Stimulated activated CD8-positive, alpha-beta memory T cell treated with anti-CD3 and anti-CD28 coated beads, Interleukin-4, amount 100 ng/mL, for 1 hour (primary cell): Measurements from ENCODE around the gene PLA2G2E.
A peak's percentile ranks its signal among the peaks of the same experiment; 100 is the strongest.
"Not testable (repeated sequence)": the region's sequence is repeated elsewhere in the genome, so short reads cannot be mapped to it uniquely, and the experiment has no call there.

Experiments used
- DNase-seq, 2 donors: peaks; one replicate each; pipeline ENCODE4 v3.0.0-alpha.2; 2020; ENCODE audit warnings: low read depth in 2 of 2, low spot score in 1 of 2

PLA2G2E gene

DNA sequence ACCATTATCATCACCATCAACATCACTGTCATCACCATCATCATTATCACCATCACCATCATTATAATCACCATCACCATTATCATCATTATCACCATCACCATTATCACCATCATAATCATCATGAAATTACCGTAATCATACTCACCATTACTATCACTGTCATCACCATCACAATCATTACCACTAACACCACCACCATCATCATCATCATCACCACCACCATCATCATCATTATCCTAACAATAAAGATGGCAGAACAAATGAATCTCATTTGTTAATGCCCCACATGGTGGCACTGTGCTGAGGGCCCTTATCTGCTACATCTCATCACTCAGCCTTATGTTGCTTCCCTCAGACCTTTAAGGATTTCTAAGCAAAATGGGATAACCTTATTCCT is 9.4 kb upstream of the PLA2G2E start:
- DNase-seq: no peak

DNA sequence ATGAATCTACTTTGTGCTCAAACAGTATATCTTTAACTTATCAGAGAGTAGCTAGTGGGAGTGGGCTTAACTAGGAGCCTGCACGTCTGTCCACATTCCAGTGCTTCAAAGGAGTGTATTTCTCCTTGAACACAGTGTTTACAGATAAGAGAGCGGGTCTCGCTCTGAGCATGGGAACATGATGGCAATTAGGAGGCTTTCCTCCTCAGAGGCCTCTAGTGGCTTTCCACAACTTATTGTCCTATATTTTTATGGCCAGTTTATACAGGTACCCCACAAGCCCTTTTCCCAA is 3.7 kb upstream of the PLA2G2E start:
- not testable (repeated sequence) for DNase-seq

DNA sequence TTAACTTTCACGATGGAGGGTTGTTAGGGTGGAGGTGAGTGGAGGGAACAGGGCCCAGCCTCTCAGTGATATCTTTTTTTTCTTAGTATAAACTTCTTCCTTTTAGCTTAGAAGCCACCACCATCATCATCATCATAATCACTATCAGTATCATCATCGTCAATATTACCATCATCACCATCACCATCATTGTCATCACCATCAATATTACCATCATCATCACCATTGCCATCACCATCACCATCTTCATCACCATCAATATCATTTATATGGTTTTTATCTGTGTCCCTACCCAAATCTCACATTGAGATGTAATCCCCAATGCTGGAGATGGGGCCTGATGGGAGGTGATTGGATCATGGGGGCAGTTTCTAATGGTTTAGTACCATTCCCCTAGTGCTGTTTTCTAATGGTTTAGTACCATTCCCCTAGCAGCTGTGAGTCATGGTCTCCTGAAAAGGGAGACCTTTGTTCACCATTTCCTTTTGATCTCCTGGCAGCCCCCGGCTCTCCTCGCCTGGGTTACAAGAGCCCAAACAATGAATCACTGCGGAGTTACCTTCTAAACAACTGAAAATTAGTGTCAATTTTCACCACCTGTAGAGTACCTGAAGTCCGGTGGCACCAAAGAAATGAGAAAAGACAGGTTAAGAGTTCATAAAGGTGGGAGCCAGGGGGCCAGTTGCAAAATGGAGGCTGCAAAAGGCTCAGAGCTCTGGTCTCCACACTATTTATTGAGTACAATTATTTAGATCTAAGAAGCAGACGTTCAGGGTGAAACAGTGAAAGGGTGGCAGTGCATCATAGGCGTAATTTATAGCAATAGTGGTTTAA is 3.1 kb upstream of the PLA2G2E start:
- DNase-seq: no peak

DNA sequence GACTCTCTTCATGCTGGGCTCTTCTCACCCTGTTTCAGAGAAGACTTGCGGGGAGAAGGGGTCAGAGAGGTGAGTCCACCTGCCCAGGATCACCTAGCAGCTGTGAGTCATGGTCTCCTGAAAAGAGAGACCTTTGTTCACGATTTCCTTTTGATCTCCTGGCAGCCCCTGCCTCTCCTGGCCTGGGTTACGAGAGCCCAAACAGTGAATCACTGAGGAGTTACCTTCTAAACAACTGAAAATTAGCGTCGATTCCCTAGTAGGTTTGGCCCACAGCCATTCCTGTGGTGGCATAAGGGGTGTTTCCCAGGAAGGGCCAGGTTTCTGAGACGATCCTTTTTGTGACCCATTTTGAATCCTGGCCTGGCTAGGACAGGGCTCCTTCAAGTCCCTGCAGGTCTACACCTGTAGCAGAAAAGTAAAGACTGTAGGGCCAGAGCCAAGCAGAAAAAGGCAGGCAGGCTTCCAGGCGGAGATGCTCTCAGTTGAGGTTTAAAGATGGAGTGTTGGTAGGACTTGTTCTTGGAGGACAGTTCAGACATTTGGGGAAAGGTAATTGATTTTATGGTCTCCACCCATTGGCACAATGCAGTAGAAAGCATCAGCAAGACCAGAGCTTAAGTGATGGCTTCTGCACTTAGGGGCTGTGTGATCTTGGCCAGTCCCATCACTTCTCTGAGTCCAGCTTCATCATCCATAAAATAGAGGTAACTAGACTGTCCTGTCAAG is 2.1 kb upstream of the PLA2G2E start:
- DNase-seq: no peak

DNA sequence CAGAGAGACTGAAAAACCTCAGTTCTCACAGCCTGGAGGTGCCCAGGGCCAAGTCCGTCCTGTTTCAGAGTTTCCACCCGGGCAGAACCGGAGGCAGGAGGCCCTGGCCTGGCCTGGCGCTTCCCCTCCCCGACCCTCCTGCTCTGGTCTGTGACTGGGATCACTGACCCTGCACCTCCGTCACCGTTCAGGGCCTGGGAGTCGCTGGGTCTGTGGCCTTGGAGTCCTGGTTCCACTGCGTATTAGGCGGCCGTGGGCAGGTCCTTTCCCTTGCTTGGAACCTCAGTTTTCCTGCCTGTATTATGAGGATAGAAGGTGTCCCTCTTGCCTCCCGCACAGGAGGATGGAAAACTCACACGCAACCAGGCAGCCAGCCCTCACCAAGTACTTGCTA is 533 bp upstream of the PLA2G2E start:
- no peak for DNase-seq

DNA sequence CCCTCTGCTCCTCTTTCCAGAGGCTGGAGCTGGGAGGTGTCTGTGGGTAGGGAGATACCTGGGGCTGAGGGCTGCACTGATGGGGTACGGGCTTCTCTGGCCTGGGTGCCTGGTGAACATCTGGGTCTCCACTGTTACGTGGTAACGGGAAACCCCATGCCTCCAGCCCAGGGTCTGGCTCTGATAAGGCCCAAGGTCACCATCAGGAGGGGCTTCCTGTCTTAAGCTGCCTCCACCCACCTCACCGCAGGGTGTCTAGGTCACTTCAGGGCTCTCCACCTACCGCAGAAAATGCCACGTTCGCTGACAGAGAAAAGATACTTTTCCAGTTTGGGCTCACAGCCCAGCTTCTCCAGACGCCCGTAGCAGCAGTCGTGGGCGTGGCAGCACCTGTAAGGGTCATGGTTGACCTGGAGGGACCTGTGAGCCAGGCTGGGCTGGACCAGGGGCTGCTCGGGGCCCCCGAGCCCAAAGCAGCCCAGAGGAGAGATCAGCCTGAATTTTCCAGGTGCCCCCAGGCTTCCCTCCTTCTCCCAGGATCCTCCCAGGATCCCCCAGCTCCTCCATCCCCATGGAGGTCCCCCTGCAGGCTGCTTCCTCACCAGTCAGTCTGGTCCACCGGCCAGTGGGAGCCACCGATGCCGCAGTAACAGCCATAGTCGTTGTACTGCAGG is 1.3 kb downstream of the PLA2G2E start:
- no peak for DNase-seq

DNA sequence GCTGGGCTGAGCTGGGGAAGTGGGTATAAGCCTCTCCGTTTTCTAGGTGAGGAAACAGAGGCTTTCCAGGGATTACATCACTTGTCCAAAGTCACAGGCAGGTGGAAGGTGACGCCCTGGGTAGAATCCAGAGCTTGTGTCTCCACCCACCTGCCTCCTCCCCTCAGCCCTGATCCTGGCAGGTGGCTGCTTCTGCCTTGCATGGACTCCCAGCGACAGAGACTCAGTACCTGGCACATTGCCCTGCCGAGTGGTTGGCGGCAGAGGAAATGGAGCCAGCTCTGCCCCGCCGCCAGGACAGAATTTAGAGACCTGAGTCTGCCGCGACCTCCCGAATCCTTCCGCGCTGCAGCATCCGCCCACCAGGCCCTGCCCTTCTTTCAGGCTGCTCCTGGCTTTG is 2.1 kb downstream of the PLA2G2E start:
- DNase-seq: no peak

DNA sequence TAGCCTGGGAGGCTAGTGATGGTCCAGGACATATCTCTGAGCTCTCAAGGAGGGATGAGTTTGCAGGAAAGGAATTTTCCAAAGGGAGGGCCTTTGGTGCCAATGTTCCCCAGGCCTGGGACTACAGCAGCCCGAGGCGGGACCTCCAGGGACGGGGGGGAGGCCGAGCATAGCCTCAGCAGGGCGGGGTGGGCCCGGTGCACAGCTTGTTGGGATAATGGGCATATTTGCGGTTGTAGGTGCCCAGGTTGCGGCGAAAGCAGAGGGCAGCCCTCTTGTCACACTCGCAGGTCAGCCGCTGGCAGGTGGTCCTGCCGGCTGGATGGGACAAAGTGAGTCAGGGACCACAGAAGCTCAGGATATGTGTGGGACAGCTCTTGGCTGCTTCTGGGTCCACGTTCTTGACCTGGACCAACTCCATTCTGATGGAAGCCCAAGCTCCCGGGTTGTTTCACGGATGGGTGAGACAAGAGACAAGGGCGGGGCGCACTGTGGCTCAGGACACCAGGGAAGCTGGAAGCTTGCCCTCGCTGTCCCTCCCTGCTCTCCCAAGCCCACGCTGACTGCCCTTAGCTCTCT is 3.2 kb downstream of the PLA2G2E start:
- DNase-seq: no peak

DNA sequence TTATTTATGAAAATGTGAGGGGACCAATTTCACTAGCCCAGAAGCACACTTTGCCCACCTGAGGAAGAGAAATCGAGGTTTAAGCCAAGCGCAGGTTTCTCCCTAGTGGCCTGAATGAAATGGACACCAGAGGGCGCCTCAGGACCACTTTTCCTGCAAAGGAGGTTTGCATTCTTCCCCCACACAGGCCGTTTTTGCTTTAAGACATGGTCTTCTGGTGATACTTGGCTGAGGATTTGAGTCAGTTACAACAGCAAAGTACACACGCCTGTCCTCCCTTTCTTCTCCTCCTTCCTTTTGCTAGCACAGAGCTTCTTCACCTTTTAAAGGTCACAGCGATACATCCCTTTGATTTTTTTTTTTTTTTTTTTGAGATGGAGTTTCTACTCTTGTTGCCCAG is 5.4 kb downstream of the PLA2G2E start:
- peak; percentile 66 to 70 for DNase-seq

DNA sequence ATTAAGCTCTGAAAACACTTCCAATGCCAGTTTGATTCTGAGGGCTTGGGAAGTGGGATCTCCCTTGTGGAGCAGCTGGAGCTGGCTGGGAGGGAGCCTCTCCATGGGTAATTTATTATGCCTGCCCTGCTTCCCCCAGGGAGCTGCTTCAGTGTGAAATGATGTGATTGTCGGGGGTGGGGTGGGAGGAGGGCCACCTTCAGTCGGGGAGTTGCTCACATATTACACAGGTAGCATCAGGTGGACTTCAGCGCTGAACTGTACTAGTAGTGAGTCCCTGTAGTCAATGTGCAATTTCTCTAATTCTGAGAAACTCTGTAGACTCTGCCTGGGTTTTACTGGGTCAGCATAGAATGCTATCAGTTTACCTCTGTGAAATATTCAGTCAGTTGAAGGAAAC is 12.8 kb downstream of the PLA2G2E start:
- no peak for DNase-seq

DNA sequence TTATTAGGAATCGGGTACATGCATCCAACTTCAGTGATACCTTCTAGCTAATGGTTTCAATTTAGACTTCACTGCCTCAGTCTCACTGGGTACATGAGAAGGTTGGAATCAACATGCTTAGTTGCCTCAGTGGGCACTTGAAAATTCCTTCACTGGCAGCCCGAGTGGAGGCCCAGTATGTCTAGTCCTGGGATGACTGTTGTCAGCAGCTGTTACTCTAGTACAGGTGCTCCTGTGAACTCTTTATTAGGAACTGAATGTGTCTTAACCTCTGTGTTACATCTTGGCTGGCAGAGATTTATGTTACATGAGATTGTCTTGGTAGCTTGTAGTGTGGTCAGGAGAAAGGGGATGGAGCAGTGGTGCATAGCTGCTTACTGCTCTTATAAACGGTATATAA is 13.4 kb downstream of the PLA2G2E start:
- DNase-seq: no peak

DNA sequence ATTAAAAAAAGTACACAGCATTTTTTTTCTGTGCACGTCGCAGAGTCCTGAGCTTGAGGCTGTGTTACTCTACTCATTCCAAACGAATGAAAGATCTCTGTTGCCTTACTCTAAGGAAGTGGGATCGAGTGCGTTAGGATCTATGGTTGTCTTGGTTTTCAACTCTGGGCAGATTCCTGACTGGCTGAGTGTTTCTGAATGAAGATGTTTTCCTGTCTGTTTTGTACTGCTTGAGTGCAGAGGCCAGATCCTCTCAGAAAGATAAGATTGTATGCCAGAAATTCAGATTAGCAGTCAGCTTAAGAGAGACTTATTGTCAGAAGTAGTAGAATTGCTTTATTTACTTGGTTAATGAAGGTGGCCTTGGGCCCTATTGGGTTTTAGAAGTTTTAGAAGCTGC is 14.0 kb downstream of the PLA2G2E start:
- DNase-seq: no peak

DNA sequence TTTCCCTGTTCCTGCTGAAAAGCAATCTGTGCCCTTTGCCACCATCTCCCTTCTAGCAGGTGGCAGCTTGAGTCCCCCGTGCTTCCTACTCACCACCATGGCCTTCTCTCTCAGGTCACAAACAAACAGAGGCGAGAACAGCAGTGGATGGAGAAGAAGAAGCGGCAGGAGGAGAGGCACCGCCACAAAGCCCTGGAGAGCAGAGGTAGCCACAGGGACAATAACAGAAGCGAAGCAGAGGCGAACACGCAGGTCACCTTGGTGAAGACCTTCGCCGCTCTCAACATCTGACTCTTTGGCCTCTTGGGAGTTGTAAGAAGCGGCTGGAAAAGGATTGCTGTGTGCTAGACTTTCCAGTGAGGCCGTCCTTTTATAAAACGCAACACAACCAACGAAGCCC is 16.0 kb downstream of the PLA2G2E start:
- no peak for DNase-seq

DNA sequence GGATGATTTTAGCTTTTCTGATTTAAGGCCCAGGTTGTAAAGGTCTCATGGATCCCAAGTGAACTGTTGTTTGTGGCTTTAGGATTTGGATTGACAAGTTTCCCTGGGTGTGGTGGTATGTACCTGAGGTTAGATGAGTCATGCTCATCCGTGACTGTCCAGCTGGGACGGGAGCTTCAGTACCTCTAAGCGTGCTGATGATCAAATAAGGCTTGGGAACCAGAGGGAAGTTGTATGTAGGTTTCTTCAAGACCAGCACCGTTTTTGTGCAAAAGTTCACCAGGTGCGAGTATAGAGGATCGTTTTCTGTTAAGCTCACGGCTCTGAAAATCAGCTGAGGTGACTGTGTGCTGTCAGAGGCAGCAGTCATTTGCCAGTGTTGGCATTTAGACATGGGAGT is 19.8 kb downstream of the PLA2G2E start:
- no peak for DNase-seq

DNA sequence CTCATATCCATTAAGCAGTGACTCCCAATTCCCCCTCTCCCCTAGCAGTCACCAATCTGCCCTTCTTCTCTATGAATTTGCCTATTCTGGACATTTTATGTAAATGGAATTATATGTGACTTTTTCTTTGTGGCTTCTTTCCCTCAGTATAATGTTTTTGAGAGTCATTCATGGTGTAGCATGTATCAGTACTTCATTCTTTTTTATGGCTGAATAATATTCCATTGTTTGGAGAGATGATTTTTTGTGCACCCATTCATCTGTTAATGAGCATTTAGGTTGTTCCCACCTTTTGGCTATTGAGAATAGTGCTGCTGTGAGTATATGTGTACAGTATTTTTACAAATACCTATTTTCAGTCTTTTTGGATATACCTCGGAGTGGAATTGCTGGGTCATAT is 21.8 kb downstream of the PLA2G2E start:
- DNase-seq: no peak

DNA sequence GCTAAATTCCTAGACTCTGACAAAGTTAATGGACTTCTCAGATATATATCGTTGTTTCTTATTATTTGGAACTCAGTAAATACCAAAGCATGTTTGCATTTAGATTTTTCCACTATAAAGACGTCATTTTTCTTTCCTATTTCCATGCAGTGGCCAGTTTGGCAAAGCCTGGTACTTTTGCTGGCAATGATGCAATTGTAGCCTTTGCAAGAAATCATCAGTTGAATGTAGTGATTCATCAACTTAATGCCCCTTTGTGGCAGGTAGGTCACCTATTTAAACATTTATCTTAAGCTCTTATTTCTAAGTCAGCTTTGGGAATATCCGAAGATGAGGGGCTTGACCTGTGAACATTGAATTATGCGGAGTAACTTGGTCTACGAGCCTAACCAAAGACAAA is 29.2 kb downstream of the PLA2G2E start:
- no peak for DNase-seq

DNA sequence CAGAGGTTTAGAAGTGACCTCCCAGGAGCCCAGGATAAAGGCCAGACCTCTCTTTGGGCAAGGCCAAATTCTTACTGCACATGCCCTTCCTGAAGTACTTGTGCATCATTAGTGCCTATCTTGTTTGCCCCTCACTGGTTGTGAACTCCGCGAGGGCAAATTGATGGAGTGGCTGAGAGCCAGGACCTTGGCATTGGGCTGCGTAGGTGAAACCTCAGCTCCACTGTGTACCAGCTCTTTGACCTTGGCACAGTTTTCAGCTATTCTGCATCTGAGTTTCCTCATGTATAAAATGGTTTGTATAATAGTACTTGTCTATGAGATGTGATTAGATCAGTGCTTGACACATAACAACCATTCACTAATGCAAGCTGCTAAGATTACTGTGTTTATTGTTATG is 29.7 kb downstream of the PLA2G2E start:
- DNase-seq: no peak

DNA sequence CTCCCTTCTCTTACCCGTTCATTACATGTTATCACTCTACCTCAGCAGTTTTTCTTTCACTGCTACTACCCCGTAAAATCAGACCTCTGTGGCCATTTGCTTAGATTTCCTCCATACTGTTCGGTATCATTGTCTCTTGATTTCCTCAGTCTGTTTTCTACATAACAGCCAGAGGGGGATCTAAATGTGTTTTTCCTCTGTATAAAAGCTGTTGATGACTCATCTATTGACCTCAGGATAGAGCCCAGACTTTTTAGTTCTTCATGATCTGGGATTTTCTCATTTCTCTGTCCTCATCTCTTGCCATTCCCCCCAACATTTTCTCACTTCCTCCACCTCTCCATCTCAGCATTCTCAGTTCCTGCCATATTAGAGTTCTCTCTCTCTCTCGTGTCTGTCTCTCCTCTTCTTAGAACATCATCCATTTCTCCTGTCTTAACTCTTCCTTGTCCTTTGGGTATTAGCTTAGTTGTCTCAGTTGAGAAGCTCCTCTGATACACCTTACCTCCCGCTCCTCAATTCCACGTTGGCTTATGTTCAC is 30.7 kb downstream of the PLA2G2E start:
- DNase-seq: no peak

DNA sequence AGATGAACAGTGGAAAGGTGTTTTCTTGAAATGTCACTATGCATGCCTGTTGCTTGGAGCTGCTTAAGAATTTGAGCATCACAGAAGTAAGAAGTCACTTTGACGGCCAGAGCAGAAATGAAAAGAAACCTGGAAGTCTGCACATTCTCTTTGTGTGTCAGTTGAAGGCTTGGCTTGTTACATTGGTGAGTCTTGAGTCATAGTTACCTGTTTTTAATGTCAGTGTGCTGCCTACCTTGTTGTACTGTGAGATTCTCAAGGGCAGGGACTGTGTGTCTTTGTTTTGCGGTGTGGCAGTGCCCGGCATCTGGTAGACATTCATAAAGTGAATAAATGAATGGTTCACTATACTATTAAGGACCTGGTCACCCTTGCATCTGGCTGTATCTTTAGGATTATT is 31.3 kb downstream of the PLA2G2E start:
- no peak for DNase-seq

DNA sequence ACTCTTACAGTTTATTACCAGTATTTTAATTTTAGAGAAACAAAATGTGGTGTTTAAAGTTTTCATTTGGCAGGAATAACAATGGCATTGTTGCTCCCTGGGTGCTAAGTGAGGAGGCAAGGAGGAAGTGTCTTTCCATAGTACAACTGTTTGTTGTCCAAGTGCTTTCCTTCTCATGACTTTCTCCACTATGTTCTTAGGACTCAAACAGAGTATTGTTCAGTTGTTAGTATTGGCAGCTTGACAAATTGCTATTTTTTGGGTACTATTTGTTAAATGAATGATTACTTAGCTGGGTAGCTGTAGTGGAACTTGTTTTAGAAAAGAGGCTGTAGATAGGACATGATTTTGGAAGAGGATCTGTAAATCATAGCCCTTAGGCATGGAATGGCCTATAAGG is 33.8 kb downstream of the PLA2G2E start:
- DNase-seq: no peak

DNA sequence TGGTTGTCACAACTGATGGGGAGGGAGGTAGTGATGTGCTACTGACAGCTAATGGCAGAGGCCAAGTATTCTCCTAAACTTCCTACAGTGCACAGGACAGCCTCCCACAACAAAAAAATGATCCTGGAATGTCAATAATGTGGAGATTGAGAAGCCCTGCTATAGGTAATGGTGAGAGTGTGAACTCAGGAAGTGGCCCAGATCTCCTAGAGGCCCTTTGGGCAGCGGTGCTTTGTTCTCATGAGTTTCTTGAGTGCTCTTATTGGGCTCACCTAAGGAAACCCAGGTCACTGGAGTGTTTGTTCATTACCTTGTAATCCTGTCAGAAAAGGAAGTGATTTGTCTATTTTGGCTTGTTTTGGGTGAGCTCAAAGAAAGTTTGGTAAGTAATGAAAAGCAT is 35.3 kb downstream of the PLA2G2E start:
- no peak for DNase-seq

DNA sequence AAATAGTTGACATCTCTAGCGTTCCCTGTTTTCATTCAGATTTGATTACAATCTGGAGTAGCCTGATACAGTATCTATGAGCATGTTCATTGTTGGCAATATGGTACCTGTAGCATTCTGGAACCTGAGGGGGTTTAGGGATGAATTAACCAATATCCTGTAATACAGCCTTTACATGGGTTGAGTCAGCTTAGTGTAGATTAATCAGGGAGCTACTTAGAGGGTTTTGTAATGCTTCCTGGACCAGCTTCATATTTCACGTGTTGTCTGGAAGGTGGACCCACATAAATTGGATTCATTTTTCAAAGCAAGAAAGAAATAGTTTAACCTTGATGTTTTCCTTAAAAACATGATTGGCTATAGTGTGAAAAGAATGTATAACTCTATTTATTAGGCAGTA is 37.6 kb downstream of the PLA2G2E start:
- no peak for DNase-seq
